GM21825 (cell line): ENCODE results near the gene MUC20.
"Not testable (repeated sequence)": the region's sequence is repeated elsewhere in the genome, so short reads cannot be mapped to it uniquely, and the experiment has no call there.

Experiments used
- ATAC-seq: cut with Tn5 transposase; IDR thresholded peaks from one replicate; pipeline ENCODE4 v1.9.1; 2021; ENCODE audit warnings: mild to moderate bottlenecking, moderate library complexity; ENCODE audit not compliant: unreplicated experiment

Gene MUC20

DNA sequence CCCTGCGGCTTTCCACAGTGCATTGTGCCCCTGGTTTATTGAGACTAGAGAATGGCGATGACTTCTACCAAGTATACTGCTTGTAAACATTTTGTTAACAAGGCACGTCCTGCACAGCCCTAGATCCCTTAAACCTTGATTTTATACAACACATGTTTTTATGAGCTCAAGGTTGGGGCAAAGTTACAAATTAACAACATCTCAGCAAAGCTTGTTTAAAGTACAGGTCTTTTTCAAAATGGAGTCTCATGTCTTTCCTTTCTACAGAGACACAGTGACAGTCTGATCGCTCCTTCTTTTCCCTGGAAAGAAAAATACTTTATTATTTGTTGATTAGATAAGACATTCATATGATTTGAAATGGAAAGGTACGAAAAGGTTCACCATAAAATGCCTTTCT is 8.0 kb downstream of the MUC20 start:
- ATAC-seq = not testable (repeated sequence)

DNA sequence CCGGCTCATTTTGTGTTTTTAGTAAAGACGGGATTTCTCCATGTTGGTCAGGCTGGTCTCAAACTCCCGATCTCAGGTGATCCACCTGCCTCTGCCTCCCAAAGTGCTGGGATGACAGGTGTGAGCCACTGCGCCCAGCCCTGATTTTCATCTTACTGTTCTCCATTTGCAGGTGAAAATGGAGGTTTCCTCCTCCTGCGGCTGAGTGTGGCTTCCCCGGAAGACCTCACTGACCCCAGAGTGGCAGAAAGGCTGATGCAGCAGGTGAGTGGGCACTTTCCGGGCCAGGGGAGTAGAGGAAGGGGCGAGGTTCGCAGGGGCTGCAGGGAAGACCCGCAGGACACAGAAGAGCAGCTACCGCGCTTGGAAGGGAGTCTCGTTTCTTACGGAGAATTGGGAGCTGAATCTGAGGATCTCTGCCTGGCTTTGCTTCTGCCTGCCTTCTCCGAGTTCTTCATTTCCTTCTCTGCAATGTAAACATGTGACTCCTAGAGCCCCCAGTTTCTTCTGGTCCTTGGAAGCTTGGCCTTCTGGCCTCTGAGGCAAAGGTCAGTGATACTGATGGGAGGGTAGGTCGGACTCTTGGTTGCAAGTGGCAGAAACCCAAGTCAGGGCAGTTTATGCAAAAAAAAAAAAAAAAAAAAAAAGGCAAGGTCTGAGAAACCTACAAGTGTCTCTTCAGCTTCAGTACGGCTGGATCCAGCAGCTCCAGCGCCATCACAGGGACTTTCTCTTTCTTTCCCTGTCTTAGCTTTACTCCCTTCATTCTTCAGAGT is 8.9 kb downstream of the MUC20 start:
- ATAC-seq = no peak

DNA sequence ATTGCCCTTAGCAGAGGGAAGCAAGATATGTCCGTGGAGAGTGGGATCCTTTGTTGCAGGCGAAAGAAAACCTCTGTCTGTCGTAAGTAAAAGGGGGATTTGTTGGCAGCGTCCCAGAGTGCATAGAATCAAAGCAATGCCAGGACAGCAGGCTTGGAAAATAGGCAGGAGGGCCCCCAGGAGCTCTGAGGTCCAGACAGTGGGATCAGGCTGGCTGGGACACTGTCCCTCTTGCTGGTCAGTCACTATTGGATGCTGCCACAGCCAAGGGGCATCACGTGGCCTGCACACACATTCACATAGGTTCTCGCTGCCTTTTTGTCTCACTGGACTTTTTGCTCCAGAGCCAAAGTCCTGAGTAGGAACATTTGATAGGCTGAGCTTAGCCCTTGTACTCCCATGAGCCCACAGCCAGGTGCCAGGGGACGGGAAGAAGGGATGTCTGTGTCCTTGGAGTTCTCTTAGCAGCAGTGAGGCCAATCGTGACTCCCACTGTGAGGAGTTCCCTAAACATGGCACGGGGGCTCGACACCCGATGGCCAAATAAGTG is 10.7 kb downstream of the MUC20 start:
- ATAC-seq = no peak

DNA sequence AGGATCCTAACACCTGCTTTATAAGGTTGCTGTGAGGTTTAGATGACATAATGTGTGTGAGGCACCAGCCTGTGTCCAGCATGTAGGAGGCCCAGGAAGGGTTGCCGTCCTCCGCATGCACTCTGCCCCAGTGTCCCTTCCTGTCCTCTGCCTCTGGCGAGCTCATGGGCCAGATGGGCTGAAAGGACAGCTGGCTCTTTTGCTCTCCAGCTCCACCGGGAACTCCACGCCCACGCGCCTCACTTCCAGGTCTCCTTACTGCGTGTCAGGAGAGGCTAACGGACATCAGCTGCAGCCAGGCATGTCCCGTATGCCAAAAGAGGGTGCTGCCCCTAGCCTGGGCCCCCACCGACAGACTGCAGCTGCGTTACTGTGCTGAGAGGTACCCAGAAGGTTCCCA is 12.2 kb downstream of the MUC20 start:
- no peak for ATAC-seq

DNA sequence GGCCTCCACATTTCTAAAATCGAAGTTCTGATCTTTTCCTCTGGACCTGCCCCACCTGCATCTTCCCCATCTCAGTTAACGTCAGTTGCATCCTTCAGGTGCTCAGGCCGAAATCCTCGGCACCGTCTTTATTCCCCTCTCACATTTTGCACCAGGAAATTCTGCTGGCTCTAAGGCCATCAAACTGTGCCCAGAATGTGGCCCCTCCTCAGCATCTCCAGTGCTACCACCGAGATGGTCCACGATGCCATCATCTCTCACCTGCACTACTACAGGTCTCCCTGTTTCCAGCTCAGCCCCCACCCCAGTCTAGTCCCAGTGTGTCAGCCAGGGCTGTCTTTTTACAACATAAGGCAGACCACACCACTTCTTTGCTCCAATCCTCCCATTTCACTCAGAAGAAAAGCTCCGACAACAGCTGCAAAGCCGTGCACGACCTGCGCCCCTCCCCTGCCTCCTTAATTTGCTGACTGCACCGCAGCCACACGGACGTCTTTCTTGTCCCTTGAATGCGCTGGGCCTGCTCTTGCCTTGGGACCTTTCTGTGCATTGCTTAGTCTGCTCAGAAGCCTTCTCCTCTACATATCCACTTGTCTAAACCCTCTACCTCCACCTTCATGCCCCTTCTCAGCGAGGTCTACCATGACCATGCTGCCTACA is 14.4 kb downstream of the MUC20 start:
- no peak for ATAC-seq

DNA sequence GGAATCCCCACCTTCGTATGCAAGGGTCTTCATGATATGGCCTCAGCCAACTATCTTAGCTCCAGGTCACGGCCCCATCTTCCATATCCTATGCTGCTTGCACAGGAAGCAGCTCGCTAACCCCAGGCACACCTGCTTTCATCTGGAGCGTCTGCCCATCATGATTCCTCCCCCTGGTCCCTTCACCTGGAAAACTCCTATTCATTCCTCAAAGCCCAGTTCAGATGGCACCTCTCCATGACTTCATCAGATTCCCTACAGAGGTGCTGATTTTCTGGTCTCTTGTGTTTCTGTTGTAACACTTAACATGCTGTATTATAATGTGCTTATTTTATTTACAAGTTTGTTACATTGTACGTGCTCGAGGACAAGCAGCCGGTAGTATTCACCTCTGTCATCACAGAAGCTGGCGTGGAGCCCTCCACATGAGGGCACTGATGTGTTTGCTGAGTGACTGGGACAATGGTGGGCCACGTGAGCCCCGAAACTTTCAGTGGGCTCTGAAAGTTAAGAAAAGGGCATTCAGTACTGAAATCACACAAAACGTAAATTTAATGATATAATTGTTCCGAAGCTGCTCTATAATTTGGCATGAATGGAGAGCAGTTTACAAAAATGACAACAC is 16.2 kb downstream of the MUC20 start:
- no peak for ATAC-seq

DNA sequence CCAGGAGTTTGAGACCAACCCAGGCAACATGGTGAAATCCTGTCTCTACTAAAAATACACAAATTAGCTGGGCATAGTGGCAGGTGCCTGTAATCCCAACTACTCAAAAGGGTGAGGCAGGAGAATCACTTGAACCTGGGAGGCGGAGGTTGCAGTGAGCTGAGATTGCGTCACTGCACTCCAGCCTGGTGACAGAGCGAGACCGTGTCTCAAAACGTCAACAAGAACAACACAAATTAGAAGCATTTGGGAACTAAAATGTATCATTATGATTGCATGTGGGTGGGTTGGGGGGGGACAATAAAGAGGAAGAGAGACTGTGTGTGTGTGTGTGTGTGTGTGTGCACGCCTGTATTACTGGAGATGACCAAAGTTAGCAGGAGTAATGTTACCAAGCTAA is 17.0 kb downstream of the MUC20 start:
- not testable (repeated sequence) for ATAC-seq

DNA sequence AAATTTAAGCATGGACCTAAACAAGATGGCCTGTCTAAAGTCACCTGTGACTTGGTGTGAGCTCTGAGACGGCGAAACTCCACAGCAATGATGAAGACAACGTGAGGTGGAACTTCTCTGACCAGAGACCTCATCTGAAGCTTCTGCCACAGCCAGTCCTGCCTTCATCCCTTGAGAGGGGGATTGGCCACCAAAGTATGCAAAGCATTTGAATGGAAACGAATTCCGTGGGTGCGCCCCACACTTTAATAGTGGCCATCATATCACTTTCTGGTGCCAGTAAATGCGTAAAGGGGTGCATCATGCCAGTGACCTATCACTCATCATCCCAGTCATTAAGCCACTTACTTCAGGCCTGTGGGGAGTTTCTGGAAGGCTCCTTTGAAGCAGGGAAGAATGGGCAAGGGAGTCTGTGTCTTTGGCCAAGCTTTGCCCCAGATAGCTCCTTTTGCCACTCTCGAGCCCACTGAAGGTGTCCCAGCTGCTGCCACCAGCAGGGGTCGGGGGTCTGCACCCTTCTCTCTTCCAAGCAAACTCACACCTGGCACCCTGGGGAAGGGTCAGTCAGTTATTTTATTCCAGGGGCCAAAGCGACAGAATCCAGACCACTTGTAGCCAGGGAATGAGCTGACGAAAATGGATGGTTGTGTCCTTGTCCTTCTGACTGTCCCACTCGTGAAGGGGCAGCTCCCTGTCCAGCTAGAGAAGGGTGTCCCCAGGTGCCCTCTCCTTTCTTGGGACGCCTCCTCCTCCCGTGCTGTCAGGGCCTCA is 17.7 kb downstream of the MUC20 start:
- no peak for ATAC-seq

DNA sequence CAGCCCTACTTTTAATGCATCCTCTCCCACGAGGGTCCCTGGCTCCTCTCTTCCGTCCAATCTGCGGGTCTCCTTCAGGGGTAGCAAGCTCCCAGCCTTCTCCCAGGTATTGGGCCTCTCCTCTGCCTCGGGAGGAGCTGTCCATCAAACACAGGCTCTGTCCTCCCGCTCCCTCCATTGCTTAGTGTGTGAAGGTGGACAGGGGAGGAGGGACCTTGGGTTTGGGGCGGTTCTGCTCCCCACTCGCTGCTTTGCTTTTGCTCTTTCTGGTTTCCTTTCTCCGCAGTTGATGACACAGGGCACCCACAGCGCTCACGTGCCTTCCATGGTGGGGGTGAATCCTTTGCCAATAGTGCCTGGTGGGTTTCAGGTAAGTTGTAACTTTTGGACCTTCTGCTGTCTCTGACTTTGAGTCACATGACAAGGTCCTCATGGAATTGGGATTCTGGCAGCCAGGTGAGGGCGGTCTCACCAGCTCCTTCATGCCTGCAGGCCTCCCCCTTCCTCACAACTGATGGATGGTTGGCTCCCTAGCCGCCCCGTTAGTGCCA is 18.9 kb downstream of the MUC20 start:
- no peak for ATAC-seq

DNA sequence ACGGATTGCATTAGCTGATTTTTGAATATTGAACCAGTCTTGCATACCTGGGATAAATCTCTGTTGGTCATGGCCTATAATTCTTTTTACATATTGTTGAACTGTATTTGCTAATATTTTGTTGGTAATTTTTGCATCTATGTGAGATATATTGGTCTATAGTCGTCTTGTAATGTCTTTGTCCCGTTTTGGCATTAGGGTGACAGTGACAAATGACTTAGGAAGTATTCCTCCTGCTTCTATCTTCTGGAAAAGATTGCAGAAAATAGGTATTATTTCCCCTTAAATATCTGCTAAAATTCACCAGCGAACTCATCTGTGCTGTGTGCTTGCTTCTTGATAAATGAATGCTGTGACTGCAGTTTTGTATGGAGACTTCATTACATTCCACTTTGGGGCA is 23.7 kb downstream of the MUC20 start:
- no peak for ATAC-seq

DNA sequence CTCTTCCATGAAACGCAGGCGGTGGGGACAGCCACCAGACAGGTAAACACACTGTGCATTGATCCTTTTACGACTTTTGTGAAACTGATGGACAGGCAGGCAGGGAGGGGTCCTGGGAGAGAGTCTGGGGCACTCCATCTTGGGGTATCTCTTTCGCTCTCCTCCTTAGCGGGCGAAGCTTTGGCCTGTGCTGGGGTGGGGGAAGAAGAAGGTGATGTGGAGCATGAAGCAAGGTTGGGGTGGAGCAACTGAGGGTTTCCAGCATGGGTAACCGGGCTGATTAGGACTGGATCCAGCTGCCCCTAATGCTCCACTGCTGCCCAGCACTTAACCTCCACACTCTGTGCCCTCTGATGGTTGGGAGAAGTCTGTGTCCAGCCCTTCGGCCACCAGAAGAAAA is 25.6 kb downstream of the MUC20 start:
- ATAC-seq = no peak

DNA sequence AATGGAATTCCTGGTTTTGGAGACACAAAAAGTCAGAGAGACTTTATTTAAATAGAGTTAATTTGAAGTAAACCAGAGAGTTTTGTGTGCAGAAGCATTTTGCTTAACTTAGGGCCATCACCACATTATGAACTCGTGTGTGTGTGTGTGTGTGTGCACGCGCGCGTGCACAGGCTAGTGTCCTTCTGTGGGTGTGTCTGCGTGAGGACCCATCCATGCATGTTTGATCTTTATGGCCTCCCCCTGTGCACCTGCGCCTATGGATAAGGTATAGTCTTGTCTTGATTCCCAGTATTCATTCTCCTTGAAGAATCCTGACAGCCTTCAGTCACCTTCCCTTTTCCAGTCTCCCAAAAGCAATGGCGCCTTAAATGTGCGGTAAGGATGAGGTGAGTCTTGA is 26.0 kb downstream of the MUC20 start:
- no peak for ATAC-seq

DNA sequence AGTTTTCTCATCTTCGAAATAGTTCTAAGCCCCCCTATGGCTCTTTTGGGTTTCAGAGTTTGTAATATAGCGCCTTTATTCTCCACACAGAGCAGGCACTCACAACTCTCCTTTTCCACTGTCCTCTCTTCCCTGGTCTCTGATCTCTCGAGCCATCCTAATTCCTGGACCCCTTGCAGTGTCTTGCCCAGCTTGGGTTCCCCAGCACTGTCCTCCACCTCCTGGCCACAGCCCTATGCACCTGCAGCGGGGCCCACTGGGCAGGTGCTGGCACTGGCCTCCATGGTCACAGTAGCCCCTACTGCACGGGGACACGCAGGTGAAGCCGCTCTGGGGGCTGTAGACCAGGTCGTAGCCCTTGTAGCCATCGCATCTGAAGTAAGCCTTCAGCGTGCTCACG is 27.9 kb downstream of the MUC20 start:
- ATAC-seq = no peak

DNA sequence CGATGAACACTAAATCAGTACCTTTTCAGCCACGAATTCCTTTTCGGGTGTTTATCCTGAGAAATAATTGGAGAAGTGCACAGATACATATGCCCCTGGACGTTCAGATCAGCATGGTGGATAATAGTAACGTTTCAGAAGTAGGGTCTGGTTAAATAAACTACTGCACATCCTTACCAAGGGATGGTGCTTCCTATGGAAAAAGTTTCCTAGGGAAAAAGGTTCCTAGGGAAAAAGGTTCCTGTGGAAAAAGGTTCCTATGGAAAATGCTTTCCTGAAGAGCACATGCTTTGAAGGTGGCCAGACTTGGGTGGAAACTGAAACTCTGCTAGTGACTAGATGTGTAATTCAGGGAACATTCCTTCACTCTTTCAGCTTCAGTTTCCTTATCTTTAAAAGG is 28.3 kb downstream of the MUC20 start:
- not testable (repeated sequence) for ATAC-seq

DNA sequence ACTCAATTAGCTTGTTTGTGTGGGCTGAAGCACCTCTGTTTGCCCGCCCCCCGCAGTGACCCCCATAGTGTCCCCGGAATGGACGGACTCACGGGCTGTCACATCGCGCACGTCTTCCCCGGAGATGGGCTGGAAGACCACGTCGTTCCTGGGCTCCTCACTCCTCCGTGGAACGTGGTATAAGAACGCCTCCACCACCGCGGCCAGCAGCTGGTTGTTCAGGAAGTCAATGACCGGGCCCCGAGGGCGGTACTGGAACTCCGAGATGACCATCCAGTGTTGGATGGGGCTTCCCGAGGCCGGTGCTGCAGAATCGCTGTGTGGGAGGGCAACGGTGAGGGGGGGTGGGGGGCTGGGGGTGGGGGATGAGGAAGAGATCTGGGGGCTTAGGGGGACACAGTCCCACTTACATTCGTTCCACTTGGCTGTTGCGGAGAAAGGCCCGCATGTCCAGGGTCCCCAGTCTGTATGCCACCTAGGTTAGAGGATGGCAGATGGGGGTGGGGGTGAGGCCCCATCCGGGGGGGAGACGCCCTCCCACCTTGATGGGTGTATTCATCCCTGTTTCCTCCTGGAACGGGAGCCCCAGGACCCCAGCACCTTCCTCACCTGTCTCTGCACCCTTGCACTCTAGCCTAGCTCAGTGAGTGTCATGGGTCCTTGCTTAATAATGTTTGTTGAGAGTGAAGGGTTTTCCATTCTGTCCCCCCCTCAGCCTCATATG is 30.2 kb downstream of the MUC20 start:
- no peak for ATAC-seq

DNA sequence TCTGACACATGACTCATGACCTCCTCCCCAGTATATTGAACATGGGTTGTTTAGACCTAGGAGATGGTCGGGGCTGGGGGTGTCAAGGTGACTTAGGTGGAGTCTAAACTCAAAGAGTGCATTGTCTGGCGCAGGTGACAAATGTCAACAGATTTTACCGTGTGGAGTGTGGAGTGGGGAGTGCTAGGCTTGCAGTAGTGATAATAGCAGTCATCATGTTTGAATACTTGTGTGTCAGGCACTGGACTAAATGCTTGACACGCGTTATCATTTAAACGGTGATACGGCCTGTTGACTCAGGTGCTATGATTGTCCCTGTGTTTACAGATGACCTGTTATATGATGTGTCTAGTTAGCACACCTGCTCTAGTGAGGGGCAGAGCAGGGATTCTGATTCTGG is 30.8 kb downstream of the MUC20 start:
- no peak for ATAC-seq

DNA sequence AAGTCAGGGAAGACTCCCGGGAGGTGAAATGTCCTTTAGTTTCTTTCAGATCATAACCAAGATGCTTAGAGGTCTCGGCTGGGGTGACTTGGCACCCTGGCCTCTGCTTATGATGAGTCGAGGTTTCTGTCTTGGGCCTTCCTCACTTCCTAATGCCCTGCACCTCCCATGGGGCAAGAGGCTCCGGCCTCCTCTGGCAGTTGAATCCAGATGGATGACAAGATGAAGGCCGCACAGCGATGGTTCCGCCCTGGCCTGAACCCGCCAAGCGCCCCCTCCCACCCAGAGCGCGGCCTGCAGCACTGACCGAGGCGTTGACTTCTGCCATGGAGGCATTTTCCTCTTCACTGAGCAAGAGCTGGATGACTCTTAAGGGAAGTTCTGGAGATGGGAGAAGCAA is 31.3 kb downstream of the MUC20 start:
- no peak for ATAC-seq

DNA sequence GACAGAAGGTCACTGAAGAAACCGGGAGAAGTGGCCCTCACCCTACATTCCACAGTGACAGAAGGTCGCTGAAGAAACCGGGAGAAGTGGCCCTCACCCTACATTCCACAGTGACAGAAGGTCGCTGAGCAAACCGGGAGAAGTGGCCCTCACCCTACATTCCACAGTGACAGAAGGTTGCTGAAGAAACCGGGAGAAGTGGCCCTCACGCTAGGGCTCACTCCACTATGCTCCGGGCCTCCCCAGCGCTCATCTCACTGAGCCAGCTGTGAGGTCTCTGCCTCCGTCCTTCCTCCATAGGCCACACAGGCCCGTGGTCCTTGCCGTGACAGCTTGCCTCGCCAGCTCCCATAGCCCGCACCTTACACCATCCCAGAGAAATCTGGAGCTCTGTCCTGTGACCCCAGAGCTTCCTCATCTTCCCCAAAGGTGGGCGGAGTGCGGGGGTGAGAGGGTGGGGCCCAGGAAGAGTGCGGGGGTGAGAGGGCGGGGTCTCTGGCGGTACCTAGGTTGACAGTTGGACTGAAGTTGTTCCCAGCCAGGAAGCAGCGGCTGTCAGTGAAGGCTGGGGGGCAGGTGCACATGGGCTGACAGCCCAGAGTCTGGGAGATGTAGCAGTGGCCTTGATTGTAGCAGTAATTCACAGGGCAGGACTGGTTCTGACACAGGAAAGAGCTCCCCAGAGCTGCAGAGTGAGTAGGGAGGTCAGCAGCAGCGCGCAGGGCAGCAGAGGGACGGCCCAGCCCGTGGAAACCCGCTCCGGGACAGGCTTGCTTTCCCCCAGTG is 32.0 kb downstream of the MUC20 start:
- no peak for ATAC-seq

DNA sequence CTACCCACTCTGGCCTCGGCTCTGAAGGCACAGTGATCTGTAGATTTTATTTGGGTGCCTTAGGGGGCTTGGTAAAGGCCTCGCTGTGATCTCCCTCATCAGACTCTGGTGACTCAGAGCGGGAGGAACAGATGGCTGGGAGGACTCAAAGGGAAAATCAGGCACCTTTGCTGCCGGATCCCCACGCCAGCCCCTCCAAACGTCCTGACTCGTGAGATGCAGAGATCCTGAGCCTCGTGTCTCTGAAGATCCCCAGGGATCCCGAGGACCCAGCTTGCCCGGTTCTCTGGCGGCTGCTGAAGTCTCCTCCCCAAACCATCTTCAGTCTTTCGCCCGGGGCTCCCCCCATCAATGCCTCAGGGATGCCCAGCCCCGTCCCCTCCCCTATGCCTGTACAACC is 32.8 kb downstream of the MUC20 start:
- no peak for ATAC-seq
